GM20431 (cell line): ENCODE data around the gene FBXL12.
"Not testable (repeated sequence)": the region's sequence is repeated elsewhere in the genome, so short reads cannot be mapped to it uniquely, and the experiment has no call there.

Experiments
- in situ Hi-C: fragments of 300-500 bp; cut with MseI, MboI; formaldehyde crosslinking; loops from one replicate; pipeline ENCODE4 v1.15.0; 2020; ENCODE audit warnings: low sequenced_read_pairs; ENCODE audit not compliant: unreplicated experiment

FBXL12 gene

DNA sequence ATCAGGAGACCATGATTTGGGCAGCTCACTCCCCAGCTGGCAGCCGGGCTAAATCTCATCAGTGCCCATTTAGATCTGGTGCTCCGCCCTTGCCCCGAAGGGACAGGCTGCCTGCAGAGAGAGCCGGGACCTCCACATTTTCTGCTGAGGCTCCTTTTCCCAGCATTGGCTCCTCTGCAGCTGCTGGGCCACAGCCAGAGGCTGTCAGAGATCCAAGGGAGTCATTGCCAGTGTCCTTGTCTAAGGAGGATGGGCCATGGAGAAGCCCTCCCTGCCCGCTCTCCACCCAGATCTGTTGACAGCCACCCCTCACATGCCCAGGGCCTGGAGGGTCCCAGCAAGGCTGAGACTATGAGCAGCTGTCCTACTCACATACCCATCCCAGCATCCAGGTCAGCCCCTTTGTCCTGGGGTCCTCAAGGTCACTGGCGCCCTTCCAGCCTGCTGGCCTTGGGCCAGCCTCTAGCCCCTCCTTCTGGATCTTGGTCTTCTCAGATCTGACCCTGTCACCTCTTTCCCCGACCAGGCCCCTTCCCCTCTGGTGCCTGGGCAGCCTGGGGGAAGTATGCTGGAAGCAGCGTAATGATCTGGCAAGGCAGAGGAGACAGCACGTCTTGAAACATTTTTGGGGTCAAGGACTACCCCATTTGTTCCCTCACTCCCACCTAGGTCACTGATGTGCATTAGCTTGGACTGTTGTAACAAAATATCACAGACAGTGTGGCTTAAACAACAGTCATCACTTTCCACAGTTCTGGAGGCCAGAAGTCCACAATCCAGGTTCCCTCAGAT, 24.2 kb upstream of the FBXL12 start:
- in situ Hi-C loops: no loop called here

DNA sequence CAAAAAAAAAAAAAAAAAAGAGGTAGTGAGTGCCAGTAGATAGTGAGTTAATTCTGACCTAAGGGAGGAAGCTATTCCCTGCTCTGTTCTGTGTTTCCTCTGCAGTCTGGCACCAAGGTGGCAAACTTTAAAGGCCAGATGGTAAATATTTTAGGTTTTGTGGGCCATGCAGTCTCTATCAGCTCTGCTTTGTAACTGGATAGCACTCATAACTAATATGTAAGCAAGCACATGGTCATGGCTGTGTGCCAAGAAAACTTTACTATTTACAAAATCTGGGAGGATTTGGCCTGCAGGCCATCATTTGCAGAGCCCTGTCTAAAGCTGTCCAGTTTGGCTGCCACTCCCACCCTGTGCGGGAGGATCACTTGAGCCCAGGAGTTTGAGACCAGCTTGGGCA, 20.5 kb upstream of the FBXL12 start:
- in situ Hi-C loops: no loop called here

DNA sequence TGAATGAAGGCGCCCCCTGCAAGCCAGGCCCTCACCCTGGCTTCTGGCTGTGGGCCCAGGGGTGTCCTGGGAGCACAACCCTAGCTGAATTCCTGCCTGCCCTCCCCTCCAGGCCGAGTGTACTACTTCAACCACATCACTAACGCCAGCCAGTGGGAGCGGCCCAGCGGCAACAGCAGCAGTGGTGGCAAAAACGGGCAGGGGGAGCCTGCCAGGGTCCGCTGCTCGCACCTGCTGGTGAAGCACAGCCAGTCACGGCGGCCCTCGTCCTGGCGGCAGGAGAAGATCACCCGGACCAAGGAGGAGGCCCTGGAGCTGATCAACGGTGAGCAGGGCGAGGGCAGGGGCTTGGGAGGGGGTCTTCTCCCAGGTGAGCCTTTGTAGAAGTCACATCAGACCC, 19.4 kb upstream of the FBXL12 start:
- in situ Hi-C loops: no loop called here

DNA sequence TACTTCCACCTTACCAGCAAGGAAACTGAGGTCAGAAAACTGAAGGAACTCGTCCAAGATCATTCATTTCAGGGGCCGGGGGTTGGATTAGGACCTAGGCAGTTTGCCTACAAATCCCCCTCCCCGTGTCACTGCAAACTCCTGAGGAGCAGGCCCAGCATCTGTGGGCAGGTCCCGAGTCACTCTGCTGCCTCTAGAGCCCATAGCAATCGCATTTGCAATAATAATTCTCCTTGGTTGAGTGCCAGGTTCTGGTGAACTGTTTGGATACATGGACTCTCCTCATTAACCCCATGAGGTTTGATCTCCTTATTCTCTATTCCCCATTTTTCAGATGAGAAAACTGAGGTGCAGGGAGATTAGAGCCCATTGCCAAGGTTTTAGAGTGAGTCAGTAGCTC, 17.1 kb upstream of the FBXL12 start:
- in situ Hi-C loops: no loop called here

DNA sequence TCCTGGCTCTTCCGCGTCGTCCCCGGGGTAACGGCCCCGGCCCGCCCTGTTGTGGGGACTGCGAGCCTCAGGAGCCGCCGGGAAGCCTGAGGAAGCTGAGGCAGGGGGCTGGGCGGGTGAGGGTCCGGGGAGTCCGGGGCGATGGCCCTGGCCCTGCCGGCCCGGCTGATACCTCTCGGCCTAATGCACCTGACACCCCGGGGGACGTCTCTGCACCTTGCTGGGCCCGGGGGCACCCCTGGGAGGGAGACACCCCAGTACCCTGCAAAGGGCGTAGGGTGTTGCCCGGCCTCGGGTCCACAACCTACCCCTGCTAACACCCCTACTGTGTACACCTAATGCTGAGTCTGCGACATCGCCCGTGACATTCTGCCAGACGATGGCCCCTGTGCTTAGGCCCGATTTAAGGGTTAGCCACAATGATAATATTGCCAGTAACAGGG, 16.6 kb upstream of the FBXL12 start:
- in situ Hi-C loops: no loop called here

DNA sequence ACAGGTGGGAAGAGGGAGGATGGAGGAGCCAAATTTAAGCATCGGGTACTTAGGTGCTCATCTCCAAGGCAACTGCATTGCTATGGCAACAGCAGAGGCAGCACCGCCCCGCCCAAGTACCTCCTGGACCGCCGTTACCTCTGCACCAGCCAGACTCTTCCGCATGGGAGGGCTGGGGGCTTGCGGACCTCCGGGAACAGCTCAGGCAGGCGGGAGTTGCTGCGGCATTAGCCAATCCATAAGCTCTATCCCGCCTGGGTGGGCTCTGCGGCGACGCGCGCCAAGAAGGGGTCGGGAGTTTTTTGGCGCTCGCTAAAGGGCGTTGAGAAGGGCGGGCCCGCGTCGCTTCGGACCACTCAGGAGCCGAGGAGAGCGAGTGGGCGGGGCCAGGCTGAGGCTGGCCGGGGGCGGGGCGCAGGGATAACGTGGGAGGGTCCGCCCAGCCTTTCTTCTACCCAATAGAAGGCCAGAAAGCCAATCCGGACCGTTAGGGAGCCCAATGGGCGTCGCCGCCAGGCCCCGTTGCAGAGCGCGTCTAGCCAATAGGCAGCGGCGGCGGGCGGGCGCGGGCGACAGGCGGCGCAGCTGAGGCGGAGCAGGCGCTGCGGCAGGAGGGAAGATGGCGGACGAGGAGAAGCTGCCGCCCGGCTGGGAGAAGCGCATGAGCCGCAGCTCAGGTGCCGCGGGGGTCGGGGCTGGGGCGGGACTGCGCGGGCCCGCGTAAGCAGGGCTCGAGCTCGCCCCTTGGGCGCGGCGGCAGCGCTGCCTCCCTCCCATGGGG, 16.0 kb upstream of the FBXL12 start, which contains the start of gene PIN1:
PIN1 (plus strand) TSS at position 593 of the 781 bp plus-strand sequence; CDS start at position 620, 27 bp downstream.
- in situ Hi-C loops: no loop called here

DNA sequence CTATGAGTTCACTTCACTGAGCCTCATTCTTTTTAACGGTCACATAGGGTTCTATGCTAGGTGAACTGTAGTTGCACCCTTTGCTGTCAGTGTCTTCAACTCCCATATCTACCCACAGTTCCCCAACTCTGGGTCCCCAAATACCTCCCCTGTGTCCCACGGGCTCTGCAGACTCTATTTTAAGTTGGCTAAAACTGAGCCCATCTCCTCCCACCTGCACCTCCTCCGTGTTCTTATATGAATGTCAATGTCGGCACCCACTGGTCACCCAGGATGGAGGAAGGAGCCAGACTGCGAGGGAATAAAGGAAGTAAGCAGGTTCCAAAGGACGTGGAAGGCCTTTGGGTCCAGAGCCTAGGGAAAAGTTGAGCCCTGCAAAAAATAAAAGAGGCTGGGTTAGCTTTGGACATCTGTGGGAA, 15.4 kb upstream of the FBXL12 start:
- in situ Hi-C loops: no loop called here

DNA sequence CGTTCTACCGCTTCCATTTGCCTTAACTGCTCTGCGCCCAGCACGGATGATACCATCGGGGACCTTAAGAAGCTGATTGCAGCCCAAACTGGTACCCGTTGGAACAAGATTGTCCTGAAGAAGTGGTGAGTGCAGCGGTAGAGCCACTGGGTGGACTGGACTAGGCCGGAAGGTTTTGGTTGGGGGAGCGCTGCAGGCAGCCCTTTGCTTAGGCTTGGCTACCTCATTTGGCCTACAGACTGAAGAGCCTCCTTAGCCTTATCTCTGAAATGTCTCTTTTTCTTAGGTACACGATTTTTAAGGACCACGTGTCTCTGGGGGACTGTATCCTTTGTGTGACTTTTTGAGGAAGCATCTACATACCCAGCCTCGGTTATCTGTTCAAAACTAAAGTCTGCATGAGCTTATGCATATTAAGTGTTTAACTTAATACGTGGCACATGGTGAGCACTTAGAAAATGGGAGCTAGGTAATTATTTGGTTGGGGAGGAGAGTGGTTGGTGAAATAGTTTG, 9.7 kb upstream of the FBXL12 start:
- in situ Hi-C loops: no loop called here

DNA sequence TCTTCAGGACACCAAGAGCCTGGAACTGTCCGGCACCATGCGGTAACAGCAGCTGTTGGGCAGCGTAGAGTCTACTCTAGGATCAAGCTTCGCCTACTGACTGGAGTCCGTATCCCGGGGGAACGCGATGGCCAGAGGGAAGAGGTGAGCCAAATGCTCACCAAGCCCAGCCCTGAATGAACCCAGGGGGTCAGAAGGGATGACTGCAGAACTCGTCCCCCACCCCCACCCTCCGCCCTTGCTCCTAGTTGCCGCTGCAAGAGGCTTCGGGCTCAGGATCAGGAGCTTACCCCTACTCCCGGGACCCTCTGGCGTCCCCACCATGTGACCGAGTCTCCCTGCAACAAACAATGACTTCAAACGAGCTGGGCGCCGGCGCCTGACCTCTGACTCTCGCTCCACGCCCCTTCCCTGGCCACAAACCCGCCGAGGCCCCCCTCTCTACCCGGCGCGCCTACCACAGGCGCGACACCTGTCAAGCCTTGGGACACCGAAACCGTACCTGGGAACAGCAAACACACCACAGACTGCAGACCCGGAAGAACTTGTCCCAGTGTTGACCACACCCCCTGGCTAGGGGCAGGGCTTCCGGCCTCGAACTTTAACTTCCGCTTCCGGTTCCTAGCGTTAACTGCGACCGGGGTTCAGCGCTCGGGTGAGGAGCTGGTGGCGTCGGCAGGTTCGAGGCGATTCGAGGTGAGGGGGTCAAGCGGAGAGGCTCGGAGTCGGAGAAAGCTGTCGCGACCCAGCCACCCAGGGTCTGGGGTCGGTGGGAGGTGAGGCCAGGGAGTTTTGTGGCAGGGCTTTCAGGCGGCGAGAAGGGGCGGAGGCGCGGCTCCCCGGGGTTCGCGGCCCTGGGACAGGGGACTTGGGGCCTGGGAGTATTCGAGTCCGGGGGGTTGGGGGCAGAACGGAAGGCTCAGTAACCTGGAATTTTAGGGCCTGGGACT, 8.7 kb upstream of the FBXL12 start, which contains the start of gene UBL5:
UBL5 (plus strand) TSS at position 630 of the 950 bp plus-strand sequence. CDS start 420 bp downstream, outside the sequence.
- in situ Hi-C loops: no loop called here

DNA sequence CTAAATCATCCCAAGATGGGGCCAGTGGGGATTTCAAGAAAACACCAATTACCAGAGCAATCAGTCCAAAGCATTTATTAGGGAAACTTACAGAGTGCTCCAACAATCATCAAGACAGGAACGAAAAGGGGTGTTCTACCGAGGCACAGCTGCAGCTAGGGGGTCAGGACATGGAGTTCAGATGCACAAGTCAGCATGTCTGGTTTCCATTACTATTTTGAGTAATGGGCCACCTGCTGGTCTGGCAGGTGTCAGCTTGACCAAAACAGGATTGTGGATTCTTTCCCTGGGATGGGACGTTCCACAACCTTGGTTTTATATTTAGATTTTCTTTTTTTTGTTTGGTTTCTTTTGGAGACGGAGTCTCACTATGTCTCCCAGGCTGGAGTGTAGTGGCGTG, 4.9 kb upstream of the FBXL12 start:
- in situ Hi-C loops: no loop called here

DNA sequence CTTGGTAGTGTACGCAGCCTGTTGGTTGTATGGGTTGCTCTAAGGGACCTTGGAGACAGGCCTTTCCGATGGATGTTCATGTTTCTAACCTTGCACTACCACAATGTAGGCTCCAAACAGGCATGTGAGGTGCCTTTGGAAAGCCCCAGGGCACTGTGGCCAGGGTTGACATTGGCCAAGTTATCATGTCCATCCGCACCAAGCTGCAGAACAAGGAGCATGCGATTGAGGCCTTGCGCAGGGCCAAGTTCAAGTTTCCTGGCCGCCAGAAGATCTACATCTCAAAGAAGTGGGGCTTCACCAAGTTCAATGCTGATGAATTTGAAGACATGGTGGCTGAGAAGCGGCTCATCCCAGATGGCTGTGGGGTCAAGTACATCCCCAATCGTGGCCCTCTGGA, 1.2 kb upstream of the FBXL12 start:
- in situ Hi-C loops: not testable (repeated sequence)

DNA sequence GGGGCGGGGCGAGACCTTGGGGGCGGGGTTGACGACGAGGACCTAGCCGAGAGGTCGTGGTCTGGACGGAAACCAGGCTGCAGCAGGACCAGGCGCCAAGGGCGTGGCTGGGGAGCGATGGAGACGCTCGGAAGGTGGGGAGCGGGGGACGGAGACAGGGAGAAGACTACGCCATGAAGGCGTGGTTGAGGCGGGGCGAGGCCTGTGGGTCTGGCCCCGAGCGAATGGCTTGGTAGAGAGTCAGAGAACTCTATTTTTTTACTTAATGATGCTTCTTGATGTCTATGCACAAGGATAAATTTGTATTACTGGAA, 674 bp upstream of the FBXL12 start:
- in situ Hi-C loops: no loop called here

DNA sequence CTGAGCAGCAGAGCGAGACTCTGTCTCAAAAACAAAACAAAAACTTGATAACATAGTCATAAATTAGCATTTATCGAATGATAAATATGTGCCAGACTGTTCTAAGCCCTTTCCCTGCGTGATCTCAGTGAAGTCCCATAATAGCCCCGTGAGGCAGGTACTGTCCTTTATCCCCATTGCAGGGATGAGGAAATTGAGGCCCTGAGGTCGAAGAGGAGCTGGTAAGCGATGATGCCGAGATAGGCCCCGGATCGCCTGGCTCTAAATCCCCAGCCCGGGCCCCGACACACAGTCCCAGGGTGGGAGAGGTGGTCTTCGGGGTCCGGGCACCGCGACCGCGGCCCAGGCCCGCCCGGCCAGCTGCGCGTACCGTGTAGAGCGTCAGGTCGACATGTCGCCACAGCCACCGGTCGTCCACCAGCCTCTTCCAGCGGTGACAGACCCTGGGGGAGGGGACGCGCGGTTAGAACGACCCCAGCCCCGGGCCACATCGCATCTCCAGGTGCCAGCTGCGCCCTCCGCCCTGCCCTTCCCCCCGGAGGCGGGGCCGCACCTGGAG, 625 bp downstream of the FBXL12 start:
- in situ Hi-C loops: no loop called here

DNA sequence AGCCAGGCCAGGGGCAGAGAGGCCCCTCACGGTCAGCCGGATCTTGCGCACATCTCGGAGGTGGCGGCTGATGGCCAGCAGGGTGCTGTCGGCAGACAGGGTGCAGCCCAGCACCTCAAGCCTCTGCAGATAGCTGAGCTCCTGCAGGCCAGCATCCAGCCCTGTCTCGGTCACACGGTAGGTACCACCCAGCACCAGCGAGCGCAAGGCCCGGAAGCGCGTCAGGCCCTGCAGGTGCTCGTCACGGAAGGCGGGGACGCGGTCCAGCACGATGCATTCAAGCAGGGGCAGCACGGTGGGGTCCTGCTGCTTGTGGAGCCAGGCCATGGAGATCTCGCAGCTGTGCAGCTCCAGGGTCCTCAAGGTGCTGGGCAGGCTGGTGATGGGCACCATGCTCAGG, 7.7 kb downstream of the FBXL12 start:
- in situ Hi-C loops: no loop called here

DNA sequence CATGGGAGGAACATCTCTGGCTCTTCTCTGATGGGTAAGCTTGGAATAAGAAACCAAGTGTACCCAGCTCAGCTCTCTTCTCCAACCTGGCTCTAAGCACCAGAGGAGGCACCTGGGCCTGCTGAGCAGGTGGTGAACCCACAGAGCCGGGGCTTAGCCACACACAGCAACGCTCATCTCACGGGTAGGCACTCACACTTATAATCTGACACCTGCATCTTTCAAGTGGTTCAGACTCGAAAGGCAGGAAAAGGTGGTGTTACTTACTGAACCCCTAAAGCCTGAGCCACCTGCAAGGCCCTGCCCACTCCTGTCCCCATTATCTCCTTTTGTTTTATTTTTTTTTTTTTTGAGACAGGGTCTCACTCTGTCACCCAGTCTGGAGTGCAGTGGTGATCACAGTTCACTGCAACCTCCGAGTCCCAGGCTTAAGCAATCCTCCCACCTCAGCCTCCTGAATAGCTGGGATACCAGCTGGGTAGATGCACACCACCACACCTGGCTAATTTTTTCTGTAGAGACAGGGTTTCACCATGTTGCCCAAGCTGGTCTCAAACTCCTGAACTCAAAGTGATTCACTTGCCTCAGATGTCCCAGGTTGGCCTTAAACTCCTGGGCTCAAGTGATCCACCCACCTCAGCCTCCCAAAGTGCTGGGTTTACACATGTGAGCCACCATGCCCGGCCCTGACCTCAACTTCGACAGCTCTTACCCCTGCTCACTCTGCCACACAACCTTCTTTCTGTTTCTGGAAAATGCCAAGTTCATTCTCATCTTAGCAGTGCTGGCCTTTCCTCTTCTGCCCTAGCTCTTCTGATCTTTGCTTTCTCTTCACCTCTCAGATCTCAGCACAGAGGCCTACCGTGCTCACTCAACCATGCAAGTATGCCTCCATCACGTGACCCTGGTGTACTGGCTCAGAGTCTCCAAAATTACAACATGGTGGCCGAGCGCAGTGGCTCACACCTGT, 9.7 kb downstream of the FBXL12 start:
- in situ Hi-C loops: no loop called here

DNA sequence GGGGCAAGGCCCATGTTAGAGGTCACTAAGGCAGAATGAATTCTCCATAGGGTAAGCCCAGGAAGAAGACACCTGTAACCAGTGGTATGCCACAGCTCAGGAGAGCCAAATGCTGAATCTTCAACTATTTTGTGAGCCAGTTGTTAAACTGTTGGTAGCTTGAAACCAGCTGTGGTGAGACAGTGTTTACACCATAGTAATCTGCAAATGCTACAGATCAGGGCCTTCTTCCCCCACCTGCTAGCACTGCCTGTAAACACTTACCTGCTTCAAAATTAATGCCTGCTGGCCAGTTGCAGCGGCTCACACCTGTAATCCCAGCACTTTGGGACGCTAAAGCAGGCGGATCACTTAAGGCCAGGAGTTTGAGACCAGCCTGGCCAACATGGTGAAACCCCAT, 12.1 kb downstream of the FBXL12 start:
- in situ Hi-C loops: no loop called here

DNA sequence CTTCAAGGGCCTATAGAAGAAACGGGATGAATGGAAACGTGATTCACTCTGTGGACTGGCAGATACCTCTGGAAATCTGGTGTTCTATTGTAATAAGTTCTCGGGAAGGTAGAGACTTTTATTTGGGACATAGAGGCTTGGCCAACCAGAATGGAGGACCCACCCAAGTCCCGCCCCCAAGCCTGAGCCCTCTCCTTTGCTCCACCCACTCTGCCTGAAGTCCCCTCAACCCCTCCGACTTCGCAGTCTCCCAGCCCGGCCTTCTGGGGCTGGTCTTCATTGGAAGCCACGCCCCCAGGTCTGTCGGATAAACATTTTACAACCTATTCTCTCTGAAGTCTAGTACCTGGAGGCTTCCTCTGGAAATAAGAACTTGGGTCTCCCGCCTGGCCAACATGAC, 16.9 kb downstream of the FBXL12 start:
- in situ Hi-C loops: no loop called here

DNA sequence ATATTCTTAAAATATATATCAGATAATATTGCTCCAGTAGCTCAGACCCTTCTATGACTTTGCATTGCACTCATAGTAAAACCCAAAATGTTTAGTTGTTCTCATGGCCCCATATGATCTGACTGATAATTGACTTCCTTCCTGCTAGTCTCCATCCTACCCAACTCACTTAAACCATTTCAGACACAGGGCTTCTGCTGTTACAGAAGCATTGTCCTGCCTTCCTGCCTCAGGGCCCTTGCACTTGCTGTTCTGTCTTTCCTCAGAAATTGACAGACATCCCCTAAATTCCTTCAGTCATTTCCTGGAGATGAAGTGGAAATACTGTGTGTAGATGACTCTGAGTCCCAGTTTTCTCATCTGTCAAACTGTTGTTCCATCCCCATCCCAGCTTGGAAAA, 19.7 kb downstream of the FBXL12 start:
- in situ Hi-C loops: loop anchor here (10.0 to 25.0 kb wide), 4 partner anchors 174 to 662 kb away; partner anchors contain the start of genes OR7G3, ZNF317, ZNF559 and ZNF561
